K562 (cell line): Measurements from ENCODE around the gene CTDSPL2. TPM values are rescaled to one million over a fixed set of nuclear protein-coding genes. Genes with fewer than 3 reads are reported as not detected.

Experiments
- CREB1 ChIP-seq, 2 experiments: sonication (generic) in 1 of 2; formaldehyde crosslinking in 1 of 2; IDR thresholded peaks; 2 replicates each; pipeline versions ENCODE4 v1.6.1 to v1.8.0; 2012 to 2022; ENCODE audit warnings: inconsistent platforms in 1 of 2, mild to moderate bottlenecking in 1 of 2, missing genetic modification reagents in 1 of 2, moderate library complexity in 1 of 2
- E4F1 ChIP-seq: fragments of 250-450 bp; sonication (Bioruptor Pico); IDR thresholded peaks from 2 replicates; pipeline ENCODE4 v1.5.0; 2021; ENCODE audit warnings: mild to moderate bottlenecking, borderline replicate concordance
- ERF ChIP-seq: fragments of 450-650 bp; formaldehyde crosslinking; IDR thresholded peaks from 2 replicates; pipeline ENCODE4 v1.4.0; 2020; ENCODE audit warnings: mild to moderate bottlenecking, mixed read lengths
- FOXJ3 ChIP-seq: sonication (generic); formaldehyde crosslinking; IDR thresholded peaks from 2 replicates; pipeline ENCODE4 v1.4.0; 2020; ENCODE audit warnings: mild to moderate bottlenecking, missing genetic modification reagents
- HNRNPLL ChIP-seq: fragments of 200-400 bp; formaldehyde crosslinking; IDR thresholded peaks from 2 replicates; pipeline ENCODE4 v1.6.1; 2017; ENCODE audit warnings: low read length, low read depth, mild to moderate bottlenecking; ENCODE audit not compliant: poor library complexity, severe bottlenecking
- HOMEZ ChIP-seq: fragments of 250-450 bp; sonication (Bioruptor Pico); IDR thresholded peaks from 2 replicates; pipeline ENCODE4 v1.4.0; 2020; ENCODE audit warnings: mild to moderate bottlenecking, moderate library complexity
- HOXB6 ChIP-seq: fragments of 250-450 bp; sonication (Bioruptor Pico); IDR thresholded peaks from 2 replicates; pipeline ENCODE4 v1.5.1; 2022; ENCODE audit warnings: mild to moderate bottlenecking, borderline replicate concordance
- IFI16 ChIP-seq: fragments of 250-450 bp; sonication (Bioruptor Pico); IDR thresholded peaks from 2 replicates; pipeline ENCODE4 v2.1.2; 2022; ENCODE audit warnings: mild to moderate bottlenecking, inconsistent platforms
- MAFG ChIP-seq: fragments of 450-650 bp; conservative IDR thresholded peaks from 2 replicates; pipeline ENCODE4 v1.6.1; 2016; ENCODE audit warnings: missing genetic modification characterization, missing compliant biosample characterization
- MYBL2 ChIP-seq, 2 experiments: fragments of 450-650 bp in 1 of 2; sonication (generic) in 1 of 2; formaldehyde crosslinking in 1 of 2; IDR thresholded peaks; 2 replicates each; pipeline versions ENCODE4 v1.6.1 to v1.8.1; 2017 to 2022; ENCODE audit warnings: borderline replicate concordance in 1 of 2, inconsistent platforms in 1 of 2, low read depth in 1 of 2, mild to moderate bottlenecking in 1 of 2, missing genetic modification reagents in 1 of 2, moderate library complexity in 1 of 2
- TSHZ1 ChIP-seq: fragments of 250-450 bp; sonication (Bioruptor Pico); IDR thresholded peaks from 2 replicates; pipeline ENCODE4 v1.4.0; 2020; ENCODE audit warnings: mild to moderate bottlenecking, moderate library complexity
- YY1 ChIP-seq, 3 experiments: IDR thresholded peaks; 2 replicates each; pipeline ENCODE4 v1.6.1; 2011; ENCODE audit warnings: low read length in 2 of 3, mild to moderate bottlenecking in 2 of 3, moderate library complexity in 2 of 3, borderline replicate concordance in 1 of 3, control low read depth in 1 of 3, low read depth in 1 of 3; ENCODE audit not compliant: insufficient read depth in 3 of 3, insufficient replicate concordance in 2 of 3, control insufficient read depth in 1 of 3, insufficient read length in 1 of 3; ENCODE audit errors: extremely low read depth in 1 of 3
- polyA plus RNA-seq, 8 experiments: library from polyadenylated mRNA; depleted of rRNA in 4 of 8; stranded (reverse) in 5 of 8; unstranded in 3 of 8; fragments of >200 nt; fragmentation: Nextera tagmentation in 2 of 8; fragmentation: Illumina TruSeq in 1 of 8; extraction: Ambion mirVana in 2 of 8; extraction: Trizol in 1 of 8; gene quantifications; 2 replicates each; pipeline versions ENCODE4 v1.2.1 to v1.2.3, GENCODE V29; 2011 to 2014; ENCODE audit warnings: inconsistent platforms in 1 of 8, missing spikeins in 1 of 8
- total RNA-seq, 7 experiments: library from RNA; depleted of rRNA in 6 of 7; stranded (reverse); fragments of >200 nt in 6 of 7; fragmentation: Illumina TruSeq in 2 of 7; extraction: Trizol in 2 of 7; gene quantifications; 2 replicates each; pipeline versions ENCODE4 v1.2.1 to v1.2.3, GENCODE V29; 2011 to 2021; ENCODE audit warnings: low replicate concordance in 1 of 7

CTDSPL2 gene
- total and polyA plus RNA-seq, 9 of the 15 experiments (the other 6 are each of a cell fraction or from before 2014, with no cell fraction given): 16.8 to 79.0 (median 53.1) TPM

- no peak for TF ChIP-seq FOXJ3 (CRISPR knock-in tag)
- peak; percentile 86 for TF ChIP-seq MYBL2 (IDR thresholded peaks at IDR 0.05; ENCODE audit: low read depth)
- TF ChIP-seq MYBL2 (CRISPR knock-in tag; IDR thresholded peaks at IDR 0.05; ENCODE audit: borderline replicate concordance): no peak
- no peak for TF ChIP-seq ERF (CRISPR knock-in tag)
- no peak for TF ChIP-seq HOXB6
- TF ChIP-seq CREB1 (IDR thresholded peaks at IDR 0.05): peak; percentile 57; the same call in 1 of the 2 replicates
- no peak; the same call in 1 of the 2 replicates for TF ChIP-seq CREB1 (CRISPR knock-in tag; IDR thresholded peaks at IDR 0.05)
- TF ChIP-seq TSHZ1: no peak
- no peak for TF ChIP-seq MAFG (tag)
- TF ChIP-seq IFI16 (CRISPR knock-in tag): no peak
- TF ChIP-seq HNRNPLL: peak; percentile 98
- no peak for TF ChIP-seq E4F1 (CRISPR knock-in tag)
- peak; percentile 70 to 94 (median 85) for TF ChIP-seq YY1 (IDR thresholded peaks at IDR 0.05; ENCODE audit: borderline replicate concordance in 1 of 3, control insufficient read depth in 1 of 3, extremely low read depth in 1 of 3, insufficient read depth in 3 of 3, insufficient read length in 1 of 3, insufficient replicate concordance in 2 of 3, low read depth in 1 of 3, low read length in 2 of 3)
- no peak for TF ChIP-seq HOMEZ
These were observed at the start of gene CTDSPL2 (continued) for GRCh38 chr15:44426975-44427755.
